ENCODE results near the gene PLPPR5.
A peak's percentile ranks its signal among the peaks of the same experiment; 100 is the strongest.

Gene PLPPR5

GRCh38 chr1:98981917-98982513, 22.6 kb downstream of the PLPPR5 start:
- no peaks in the 10 kb centered on the region for H3K79me1 ChIP-seq (ENCODE audit: low read depth, low read length)
- H3K9me3 ChIP-seq (replicated peaks in 1 of 2; ENCODE audit: control insufficient read depth in 2 of 2, insufficient read depth in 1 of 2, low read depth in 1 of 2, low read length in 2 of 2) = peaks cover 0 to 4% of the 10 kb centered on the region in 2 donors
- no peak overlapping the region for H4K8ac ChIP-seq (ENCODE audit: low read depth, low read length)
- DNase-seq (ENCODE audit: low spot score) = no peak
- WGBS, 2 donors (ENCODE audit: extremely low coverage in 2 of 2, insufficient read length in 2 of 2, insufficient replicate concordance in 1 of 2) = no CpG with 5 or more reads among the region's 3 CpGs
- H2BK12ac ChIP-seq (ENCODE audit: low read length) = no peak overlapping the region
- no peak overlapping the region for H3K18ac ChIP-seq (ENCODE audit: low read length)
- H2BK120ac ChIP-seq (ENCODE audit: low read depth, low read length) = no peak overlapping the region
- no peak overlapping the region for H2AFZ ChIP-seq (ENCODE audit: low read length)
- no peak overlapping the region for H3K27ac ChIP-seq (replicated peaks; ENCODE audit: low read length)
- H3K23ac ChIP-seq (ENCODE audit: low read depth, low read length, poor library complexity) = no peak overlapping the region
- H3K4me2 ChIP-seq (ENCODE audit: insufficient read depth, low read length, poor library complexity, severe bottlenecking) = no peak overlapping the region
- H3K4ac ChIP-seq (ENCODE audit: low read length) = no peak overlapping the region
- no peak overlapping the region for H4K91ac ChIP-seq (ENCODE audit: low read depth, low read length, poor library complexity)
- H3K27me3 ChIP-seq (ENCODE audit: control insufficient read depth in 3 of 3, insufficient read depth in 3 of 3, low read depth in 1 of 3, low read length in 3 of 3) = no peaks in the 10 kb centered on the region
- H3K9ac ChIP-seq (ENCODE audit: low read depth, low read length, poor library complexity) = no peak overlapping the region
- H2BK15ac ChIP-seq (ENCODE audit: low read length) = no peak overlapping the region
- no peak overlapping the region for H3K14ac ChIP-seq (ENCODE audit: low read length)
- H3K4me3 ChIP-seq (ENCODE audit: low read length in 2 of 2) = no peak overlapping the region
- no peak overlapping the region for H2BK5ac ChIP-seq (ENCODE audit: low read length)
- H3K36me3 ChIP-seq (replicated peaks in 1 of 2; ENCODE audit: control insufficient read depth in 2 of 2, insufficient read depth in 2 of 2, low read length in 2 of 2) = no peaks in the 10 kb centered on the region
- H3K4me1 ChIP-seq (ENCODE audit: control insufficient read depth in 2 of 2, insufficient read depth in 1 of 2, low read depth in 1 of 2, low read length in 2 of 2) = no peaks in the 10 kb centered on the region
- H2AK5ac ChIP-seq (ENCODE audit: low read depth, low read length) = no peak overlapping the region

GRCh38 chr1:98979463-98979862, 25.2 kb downstream of the PLPPR5 start:
- Histone ChIP-seq H2AK5ac (ENCODE audit: low read depth, low read length) (no peak overlapping the region), H4K8ac (ENCODE audit: low read depth, low read length) (no peak overlapping the region), H3K18ac (ENCODE audit: low read length) (no peak overlapping the region), H3K27ac (replicated peaks; ENCODE audit: low read length) (no peak overlapping the region), H3K4me1 (ENCODE audit: control insufficient read depth in 2 of 2, insufficient read depth in 1 of 2, low read depth in 1 of 2, low read length in 2 of 2) (peaks cover 4 to 12% of the 10 kb centered on the region in 2 donors), H2BK12ac (ENCODE audit: low read length) (no peak overlapping the region), H3K9me3 (replicated peaks in 1 of 2; ENCODE audit: control insufficient read depth in 2 of 2, insufficient read depth in 1 of 2, low read depth in 1 of 2, low read length in 2 of 2) (peaks cover 0 to 4% of the 10 kb centered on the region in 2 donors), H2AFZ (ENCODE audit: low read length) (no peak overlapping the region), H2BK120ac (ENCODE audit: low read depth, low read length) (no peak overlapping the region), H3K79me1 (ENCODE audit: low read depth, low read length) (no peaks in the 10 kb centered on the region), H3K14ac (ENCODE audit: low read length) (no peak overlapping the region), H2BK15ac (ENCODE audit: low read length) (no peak overlapping the region), H3K9ac (ENCODE audit: low read depth, low read length, poor library complexity) (no peak overlapping the region), H3K23ac (ENCODE audit: low read depth, low read length, poor library complexity) (no peak overlapping the region), H3K36me3 (replicated peaks in 1 of 2; ENCODE audit: control insufficient read depth in 2 of 2, insufficient read depth in 2 of 2, low read length in 2 of 2) (no peaks in the 10 kb centered on the region), H3K27me3 (ENCODE audit: control insufficient read depth in 3 of 3, insufficient read depth in 3 of 3, low read depth in 1 of 3, low read length in 3 of 3) (no peaks in the 10 kb centered on the region), H3K4me2 (ENCODE audit: insufficient read depth, low read length, poor library complexity, severe bottlenecking) (no peak overlapping the region), H2BK5ac (ENCODE audit: low read length) (no peak overlapping the region), H3K4ac (ENCODE audit: low read length) (no peak overlapping the region), H4K91ac (ENCODE audit: low read depth, low read length, poor library complexity) (no peak overlapping the region), H3K4me3 (ENCODE audit: low read length in 2 of 2) (no peak overlapping the region)
- no CpG with 5 or more reads among the region's 2 CpGs for WGBS, 2 donors (ENCODE audit: extremely low coverage in 2 of 2, insufficient read length in 2 of 2, insufficient replicate concordance in 1 of 2)
- no peak for DNase-seq (ENCODE audit: low spot score)

GRCh38 chr1:98975810-98976209, 28.9 kb downstream of the PLPPR5 start:
- H3K4me1 ChIP-seq (ENCODE audit: control insufficient read depth in 2 of 2, insufficient read depth in 1 of 2, low read depth in 1 of 2, low read length in 2 of 2) = peaks cover 5 to 16% of the 10 kb centered on the region in 2 donors
- H3K9ac ChIP-seq (ENCODE audit: low read depth, low read length, poor library complexity) = no peak overlapping the region
- no peak overlapping the region for H2BK5ac ChIP-seq (ENCODE audit: low read length)
- H3K27ac ChIP-seq (replicated peaks; ENCODE audit: low read length) = no peak overlapping the region
- DNase-seq (ENCODE audit: low spot score) = no peak
- no peak overlapping the region for H3K4me2 ChIP-seq (ENCODE audit: insufficient read depth, low read length, poor library complexity, severe bottlenecking)
- H3K23ac ChIP-seq (ENCODE audit: low read depth, low read length, poor library complexity) = no peak overlapping the region
- H3K79me1 ChIP-seq (ENCODE audit: low read depth, low read length) = no peaks in the 10 kb centered on the region
- no peak overlapping the region for H2BK12ac ChIP-seq (ENCODE audit: low read length)
- H2AFZ ChIP-seq (ENCODE audit: low read length) = no peak overlapping the region
- no peak overlapping the region for H3K14ac ChIP-seq (ENCODE audit: low read length)
- no peak overlapping the region for H2BK120ac ChIP-seq (ENCODE audit: low read depth, low read length)
- H2AK5ac ChIP-seq (ENCODE audit: low read depth, low read length) = no peak overlapping the region
- no peak overlapping the region for H2BK15ac ChIP-seq (ENCODE audit: low read length)
- no CpG with 5 or more reads among the region's 3 CpGs for WGBS, 2 donors (ENCODE audit: extremely low coverage in 2 of 2, insufficient read length in 2 of 2, insufficient replicate concordance in 1 of 2)
- no peaks in the 10 kb centered on the region for H3K36me3 ChIP-seq (replicated peaks in 1 of 2; ENCODE audit: control insufficient read depth in 2 of 2, insufficient read depth in 2 of 2, low read length in 2 of 2)
- H3K4me3 ChIP-seq (ENCODE audit: low read length in 2 of 2) = no peak overlapping the region
- H3K4ac ChIP-seq (ENCODE audit: low read length) = no peak overlapping the region
- no peaks in the 10 kb centered on the region for H3K27me3 ChIP-seq (ENCODE audit: control insufficient read depth in 3 of 3, insufficient read depth in 3 of 3, low read depth in 1 of 3, low read length in 3 of 3)
- no peak overlapping the region for H4K91ac ChIP-seq (ENCODE audit: low read depth, low read length, poor library complexity)
- H3K18ac ChIP-seq (ENCODE audit: low read length) = no peak overlapping the region
- no peaks in the 10 kb centered on the region for H3K9me3 ChIP-seq (replicated peaks in 1 of 2; ENCODE audit: control insufficient read depth in 2 of 2, insufficient read depth in 1 of 2, low read depth in 1 of 2, low read length in 2 of 2)
- H4K8ac ChIP-seq (ENCODE audit: low read depth, low read length) = no peak overlapping the region

GRCh38 chr1:98975113-98975512, 29.5 kb downstream of the PLPPR5 start:
- no peak overlapping the region for H3K9ac ChIP-seq (ENCODE audit: low read depth, low read length, poor library complexity)
- H3K18ac ChIP-seq (ENCODE audit: low read length) = no peak overlapping the region
- H3K4me1 ChIP-seq (ENCODE audit: control insufficient read depth in 2 of 2, insufficient read depth in 1 of 2, low read depth in 1 of 2, low read length in 2 of 2) = peaks cover 5 to 16% of the 10 kb centered on the region in 2 donors
- no peak overlapping the region for H3K4me2 ChIP-seq (ENCODE audit: insufficient read depth, low read length, poor library complexity, severe bottlenecking)
- H2BK120ac ChIP-seq (ENCODE audit: low read depth, low read length) = no peak overlapping the region
- H3K36me3 ChIP-seq (replicated peaks in 1 of 2; ENCODE audit: control insufficient read depth in 2 of 2, insufficient read depth in 2 of 2, low read length in 2 of 2) = no peaks in the 10 kb centered on the region
- no peaks in the 10 kb centered on the region for H3K27me3 ChIP-seq (ENCODE audit: control insufficient read depth in 3 of 3, insufficient read depth in 3 of 3, low read depth in 1 of 3, low read length in 3 of 3)
- no peak overlapping the region for H4K8ac ChIP-seq (ENCODE audit: low read depth, low read length)
- no peak overlapping the region for H2BK12ac ChIP-seq (ENCODE audit: low read length)
- H2BK5ac ChIP-seq (ENCODE audit: low read length) = no peak overlapping the region
- H3K4ac ChIP-seq (ENCODE audit: low read length) = no peak overlapping the region
- H3K9me3 ChIP-seq (replicated peaks in 1 of 2; ENCODE audit: control insufficient read depth in 2 of 2, insufficient read depth in 1 of 2, low read depth in 1 of 2, low read length in 2 of 2) = no peaks in the 10 kb centered on the region
- H3K27ac ChIP-seq (replicated peaks; ENCODE audit: low read length) = no peak overlapping the region
- no peaks in the 10 kb centered on the region for H3K79me1 ChIP-seq (ENCODE audit: low read depth, low read length)
- H2AK5ac ChIP-seq (ENCODE audit: low read depth, low read length) = no peak overlapping the region
- H2AFZ ChIP-seq (ENCODE audit: low read length) = peak overlapping the region; percentile 36
- H3K23ac ChIP-seq (ENCODE audit: low read depth, low read length, poor library complexity) = no peak overlapping the region
- H3K4me3 ChIP-seq (ENCODE audit: low read length in 2 of 2) = no peak overlapping the region
- H4K91ac ChIP-seq (ENCODE audit: low read depth, low read length, poor library complexity) = no peak overlapping the region
- no peak for DNase-seq (ENCODE audit: low spot score)
- no CpG with 5 or more reads among the region's 5 CpGs for WGBS, 2 donors (ENCODE audit: extremely low coverage in 2 of 2, insufficient read length in 2 of 2, insufficient replicate concordance in 1 of 2)
- no peak overlapping the region for H2BK15ac ChIP-seq (ENCODE audit: low read length)
- H3K14ac ChIP-seq (ENCODE audit: low read length) = no peak overlapping the region

Measured in neuronal stem cell (in vitro differentiated cells).